ENCODE measurements around the gene PCNX2. TPM values are rescaled to one million over a fixed set of nuclear protein-coding genes. Genes with fewer than 3 reads are reported as not detected.

Gene PCNX2
- total RNA-seq, 4 donors from 2014 or later, result 5.9 to 21.7 (median 10.3) TPM

- no peaks in the 10 kb centered on the region for H3K27me3 ChIP-seq
- TF ChIP-seq, protein P1, sequence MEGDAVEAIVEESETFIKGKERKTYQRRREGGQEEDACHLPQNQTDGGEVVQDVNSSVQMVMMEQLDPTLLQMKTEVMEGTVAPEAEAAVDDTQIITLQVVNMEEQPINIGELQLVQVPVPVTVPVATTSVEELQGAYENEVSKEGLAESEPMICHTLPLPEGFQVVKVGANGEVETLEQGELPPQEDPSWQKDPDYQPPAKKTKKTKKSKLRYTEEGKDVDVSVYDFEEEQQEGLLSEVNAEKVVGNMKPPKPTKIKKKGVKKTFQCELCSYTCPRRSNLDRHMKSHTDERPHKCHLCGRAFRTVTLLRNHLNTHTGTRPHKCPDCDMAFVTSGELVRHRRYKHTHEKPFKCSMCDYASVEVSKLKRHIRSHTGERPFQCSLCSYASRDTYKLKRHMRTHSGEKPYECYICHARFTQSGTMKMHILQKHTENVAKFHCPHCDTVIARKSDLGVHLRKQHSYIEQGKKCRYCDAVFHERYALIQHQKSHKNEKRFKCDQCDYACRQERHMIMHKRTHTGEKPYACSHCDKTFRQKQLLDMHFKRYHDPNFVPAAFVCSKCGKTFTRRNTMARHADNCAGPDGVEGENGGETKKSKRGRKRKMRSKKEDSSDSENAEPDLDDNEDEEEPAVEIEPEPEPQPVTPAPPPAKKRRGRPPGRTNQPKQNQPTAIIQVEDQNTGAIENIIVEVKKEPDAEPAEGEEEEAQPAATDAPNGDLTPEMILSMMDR (IDR thresholded peaks at IDR 0.05), result no peak
- no peak for TF ChIP-seq POLR2A (IDR thresholded peaks at IDR 0.05)
- TF ChIP-seq POLR2AphosphoS5 (IDR thresholded peaks at IDR 0.05), result no peak
- no peak for TF ChIP-seq EP300 (IDR thresholded peaks at IDR 0.05)
- 89 to 100% methylated on average over 3 of the region's 3 CpGs for WGBS, 2 donors (ENCODE audit: low coverage in 1 of 2)
- no peaks in the 10 kb centered on the region for H3K9me3 ChIP-seq
- no peak overlapping the region for H3K27ac ChIP-seq
- H3K36me3 ChIP-seq, result no peaks in the 10 kb centered on the region
- H3K4me3 ChIP-seq, result no peak overlapping the region
- H3K4me1 ChIP-seq, result peaks cover 0 to 19% (median 0%) of the 10 kb centered on the region in 3 donors
- no peak for ATAC-seq
These were observed 1.7 kb downstream of the PCNX2 start for GRCh38 chr1:233293556-233294446.

DNA sequence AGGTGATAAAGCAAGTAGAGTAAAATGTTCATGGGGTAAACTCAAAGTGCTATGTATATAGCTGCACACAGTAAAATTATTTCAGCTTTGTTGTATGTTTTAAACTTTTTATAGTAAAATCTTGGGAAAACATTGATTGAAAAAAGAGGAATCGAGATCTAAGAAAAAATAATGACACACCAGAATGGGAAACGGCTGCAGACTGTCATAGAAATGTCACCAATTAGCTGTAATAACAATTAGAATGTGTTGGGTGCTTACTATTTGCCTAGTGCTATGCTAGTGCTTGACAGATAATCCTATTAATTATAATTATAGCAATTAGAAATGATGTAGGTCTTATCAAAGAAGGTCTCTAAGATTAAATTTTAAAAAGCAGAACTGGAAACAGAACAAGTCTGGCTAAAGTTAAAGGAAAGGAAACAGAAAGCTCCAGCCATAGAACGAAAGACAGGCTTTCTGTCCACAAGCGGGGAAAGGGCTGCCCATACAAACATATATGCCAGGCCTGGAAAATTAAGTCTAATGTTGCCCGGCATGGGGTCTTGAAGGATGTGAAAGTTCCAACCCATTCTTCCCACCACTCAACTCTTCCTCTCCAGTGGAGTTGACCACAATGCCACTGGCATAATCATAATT lies 5.0 kb downstream of the PCNX2 start:
- no peak for ATAC-seq
- Histone ChIP-seq H3K36me3 (no peaks in the 10 kb centered on the region), H3K9me3 (no peaks in the 10 kb centered on the region), H3K4me3 (no peak overlapping the region), H3K27ac (no peak overlapping the region), H3K27me3 (no peaks in the 10 kb centered on the region), H3K4me1 (peaks cover 0 to 13% (median 0%) of the 10 kb centered on the region in 3 donors)
- WGBS, 2 donors (ENCODE audit: low coverage in 1 of 2), result 62 to 70% methylated on average over 4 to 5 of the region's 5 CpGs
- TF ChIP-seq, protein P1 (IDR thresholded peaks at IDR 0.05), result no peak
- TF ChIP-seq POLR2AphosphoS5 (IDR thresholded peaks at IDR 0.05) (no peak), EP300 (IDR thresholded peaks at IDR 0.05) (no peak), POLR2A (IDR thresholded peaks at IDR 0.05) (no peak)

GRCh38 chr1:233289676-233290075 lies 5.8 kb downstream of the PCNX2 start:
- Histone ChIP-seq H3K9me3 (no peaks in the 10 kb centered on the region), H3K27me3 (no peaks in the 10 kb centered on the region), H3K36me3 (no peaks in the 10 kb centered on the region), H3K4me1 (peaks cover 0 to 4% (median 0%) of the 10 kb centered on the region in 3 donors), H3K27ac (no peak overlapping the region), H3K4me3 (no peak overlapping the region)
- no peak for TF ChIP-seq EP300 (IDR thresholded peaks at IDR 0.05)
- no peak for TF ChIP-seq POLR2A (IDR thresholded peaks at IDR 0.05)
- TF ChIP-seq POLR2AphosphoS5 (IDR thresholded peaks at IDR 0.05), result no peak
- TF ChIP-seq, protein P1 (IDR thresholded peaks at IDR 0.05), result no peak
- 76 to 100% methylated on average over 1 to 4 of the region's 4 CpGs for WGBS, 2 donors (ENCODE audit: low coverage in 1 of 2)
- ATAC-seq, result no peak

- TF ChIP-seq POLR2A (IDR thresholded peaks at IDR 0.05) (no peak), POLR2AphosphoS5 (IDR thresholded peaks at IDR 0.05) (no peak), EP300 (IDR thresholded peaks at IDR 0.05) (no peak)
- TF ChIP-seq, protein P1 (IDR thresholded peaks at IDR 0.05), result no peak
- WGBS, 2 donors (ENCODE audit: low coverage in 1 of 2), result 91 to 92% methylated on average over 2 to 3 of the region's 3 CpGs
- no peaks in the 10 kb centered on the region for H3K9me3 ChIP-seq
- no peak overlapping the region for H3K4me3 ChIP-seq
- H3K4me1 ChIP-seq, result no peaks in the 10 kb centered on the region
- no peak overlapping the region for H3K27ac ChIP-seq
- H3K36me3 ChIP-seq, result no peaks in the 10 kb centered on the region
- ATAC-seq, result no peak
- H3K27me3 ChIP-seq, result no peaks in the 10 kb centered on the region
These were observed 13.0 kb downstream of the PCNX2 start for GRCh38 chr1:233282582-233282886.
